GM06990 (cell line): ENCODE data around the gene DEPDC1.

Source experiments
- DNase-seq: peaks from one replicate; pipeline ENCODE4 v3.0.0-alpha.2; 2011; ENCODE audit not compliant: insufficient read length; ENCODE audit errors: extremely low read depth
- H3K27me3 ChIP-seq: replicated peaks from 2 replicates; pipeline ENCODE4 v1.6.0; 2011; ENCODE audit warnings: low read length; ENCODE audit not compliant: control insufficient read depth, insufficient read depth
- H3K36me3 ChIP-seq: 2 replicates; pipeline ENCODE4 v1.5.1; 2011; ENCODE audit warnings: low read length; ENCODE audit not compliant: control insufficient read depth, insufficient read depth
- H3K4me3 ChIP-seq: replicated peaks from 2 replicates; pipeline ENCODE4 v1.5.1; 2011; ENCODE audit warnings: low read depth, mild to moderate bottlenecking, control low read depth, low read length
- CTCF ChIP-seq: IDR thresholded peaks from 2 replicates; pipeline ENCODE4 v1.5.1; 2011; ENCODE audit warnings: low read length, control low read depth, mild to moderate bottlenecking, inconsistent platforms; ENCODE audit not compliant: insufficient read depth, poor library complexity, severe bottlenecking

The DEPDC1 gene

GRCh38 chr1:68473060-68473459, 23.8 kb downstream of the DEPDC1 start:
- no peaks in the 10 kb centered on the region for H3K27me3 ChIP-seq
- H3K36me3 ChIP-seq = no peaks in the 10 kb centered on the region
- DNase-seq = no peak
- H3K4me3 ChIP-seq = no peak overlapping the region
- TF ChIP-seq CTCF = no peak

GRCh38 chr1:68470388-68470970, 26.4 kb downstream of the DEPDC1 start:
- no peaks in the 10 kb centered on the region for H3K27me3 ChIP-seq
- DNase-seq = no peak
- no peaks in the 10 kb centered on the region for H3K36me3 ChIP-seq
- H3K4me3 ChIP-seq = no peak overlapping the region
- TF ChIP-seq CTCF = peak; percentile 55

GRCh38 chr1:68464891-68465290, 32.0 kb downstream of the DEPDC1 start:
- DNase-seq = no peak
- Histone ChIP-seq H3K27me3 (no peaks in the 10 kb centered on the region), H3K36me3 (no peaks in the 10 kb centered on the region), H3K4me3 (no peak overlapping the region)
- no peak for TF ChIP-seq CTCF

- Histone ChIP-seq H3K4me3 (no peak overlapping the region), H3K27me3 (no peaks in the 10 kb centered on the region), H3K36me3 (no peaks in the 10 kb centered on the region)
- TF ChIP-seq CTCF = no peak
- no peak for DNase-seq
Observed at GRCh38 chr1:68460935-68461334, 35.9 kb downstream of the DEPDC1 start.

GRCh38 chr1:68459796-68460195, 37.1 kb downstream of the DEPDC1 start:
- H3K36me3 ChIP-seq = no peaks in the 10 kb centered on the region
- TF ChIP-seq CTCF = no peak
- DNase-seq = no peak
- H3K4me3 ChIP-seq = no peak overlapping the region
- H3K27me3 ChIP-seq = no peaks in the 10 kb centered on the region

GRCh38 chr1:68459091-68459490, 37.8 kb downstream of the DEPDC1 start:
- Histone ChIP-seq H3K27me3 (no peaks in the 10 kb centered on the region), H3K4me3 (no peak overlapping the region), H3K36me3 (no peaks in the 10 kb centered on the region)
- TF ChIP-seq CTCF = no peak
- no peak for DNase-seq
